NCI-H1436 treated with DMSO at 0.1 percent for 48 hours (cell line): ENCODE measurements around the gene PNLIPRP1.

ENCODE experiments used
- DNase-seq: peaks from one replicate; lab custom pipeline; 2025; lab: John Stamatoyannopoulos, UW

Gene PNLIPRP1

DNA sequence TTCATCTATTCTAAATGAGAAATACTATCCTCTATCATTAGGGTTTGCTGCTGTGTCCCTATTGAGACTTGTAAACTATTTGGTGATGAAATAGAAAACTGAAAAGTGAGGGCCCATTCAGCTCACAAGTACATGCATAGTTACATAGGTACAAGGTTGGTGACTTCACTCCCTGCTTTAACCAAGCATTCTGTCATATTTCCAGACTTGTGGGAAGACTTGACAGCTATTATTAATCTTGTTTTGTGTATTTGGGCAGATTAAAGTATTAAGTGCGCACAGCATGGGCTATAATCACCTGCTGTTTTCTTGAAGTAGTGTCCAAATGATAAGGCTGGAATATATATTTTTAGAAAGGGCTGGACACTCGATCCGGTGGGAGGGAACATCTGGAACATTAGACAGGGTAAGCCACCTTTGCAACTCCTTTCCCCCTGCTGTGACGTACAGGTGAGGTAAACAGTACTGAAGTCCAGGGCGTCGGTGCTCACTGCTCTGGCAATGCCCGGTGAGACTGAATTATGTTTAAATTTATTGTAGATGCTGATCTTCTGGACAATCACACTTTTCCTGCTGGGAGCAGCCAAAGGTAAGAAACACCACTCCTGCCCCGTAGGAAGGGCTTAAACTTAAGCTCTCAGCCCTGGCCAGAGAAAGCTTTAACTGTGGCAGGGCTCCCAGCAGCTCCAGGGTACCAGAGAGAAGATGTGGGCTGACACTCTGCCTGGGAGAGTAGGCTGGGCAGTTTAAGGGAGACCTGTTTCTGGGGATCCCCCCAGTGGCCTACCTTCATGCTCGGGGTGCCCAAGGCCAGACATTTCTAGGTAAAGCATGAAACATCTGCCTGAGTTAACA, at the start of gene PNLIPRP1:
Gene PNLIPRP1, plus strand, starts transcription at position 370 of the 855 bp plus-strand sequence. Its CDS starts 171 bp downstream, at position 541.
- DNase-seq, result no peak

DNA sequence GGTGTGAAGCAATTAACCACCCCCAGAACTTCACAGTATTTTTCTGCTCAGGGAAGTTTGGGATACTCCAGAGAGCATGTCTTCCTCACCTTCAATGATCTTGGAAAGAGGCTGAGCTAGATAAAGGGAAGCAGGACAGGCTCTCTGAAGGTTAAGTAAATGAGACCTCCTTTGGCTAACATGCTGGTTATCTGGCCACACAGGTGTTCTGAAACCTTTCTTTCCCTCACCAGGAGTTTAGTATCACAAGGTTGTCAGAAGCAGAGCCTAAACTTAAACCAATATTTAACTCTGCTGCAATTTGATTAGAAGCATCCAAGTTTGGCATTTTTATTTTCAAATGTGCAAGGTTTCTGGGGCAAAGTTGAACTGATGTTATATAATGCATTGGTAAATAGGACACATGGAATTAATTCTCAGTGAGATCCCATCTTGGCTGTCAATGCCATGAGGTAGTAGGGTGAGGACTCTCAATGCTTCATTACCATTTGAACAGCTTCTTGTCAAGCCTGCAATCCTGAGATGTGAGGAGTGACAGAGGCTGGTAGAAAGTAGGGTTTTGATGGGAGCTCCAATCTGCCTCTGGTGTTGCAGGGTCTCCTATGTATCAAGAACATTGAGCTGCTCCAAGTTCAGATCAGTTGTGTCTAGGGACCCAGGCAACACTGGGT, 48.6 kb upstream of the PNLIPRP1 start:
- DNase-seq, result no peak

DNA sequence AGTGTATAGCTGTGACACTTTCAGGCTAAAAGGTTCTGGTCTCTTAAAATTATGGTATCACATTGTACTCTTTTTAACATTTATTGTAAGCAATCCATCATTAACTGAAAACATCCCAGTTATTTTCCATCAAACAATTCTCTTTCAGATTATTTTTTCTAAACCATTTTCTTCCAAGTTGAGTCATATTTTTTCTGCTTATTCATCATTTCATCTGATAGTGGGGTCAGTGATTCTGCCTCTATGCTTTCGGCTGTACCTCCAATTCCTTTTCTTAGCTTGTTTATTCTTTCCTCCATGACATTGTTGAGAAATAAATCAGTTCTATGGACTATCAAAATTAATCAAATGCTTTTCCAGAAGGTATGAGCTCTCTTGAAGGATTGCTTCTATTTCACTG, 45.6 kb upstream of the PNLIPRP1 start:
- no peak for DNase-seq

DNA sequence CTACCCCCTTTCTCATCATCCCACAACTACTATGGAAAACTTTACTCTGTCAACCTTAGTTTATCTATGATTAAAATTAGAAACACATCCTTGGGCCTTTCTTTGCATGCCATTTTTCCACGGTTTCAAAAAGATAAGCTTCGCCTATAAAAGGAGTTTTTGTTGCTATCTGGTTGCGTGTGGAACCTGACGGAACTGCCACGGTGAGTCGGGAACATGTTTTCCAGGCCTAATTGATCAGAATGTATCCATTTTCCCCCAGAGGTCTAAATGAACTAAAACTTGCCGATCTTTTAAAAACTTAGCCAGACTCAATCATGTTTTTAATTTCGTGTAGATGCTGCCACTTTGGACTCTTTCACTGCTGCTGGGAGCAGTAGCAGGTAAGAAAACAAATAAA, 45.0 kb upstream of the PNLIPRP1 start, which contains the start of gene PNLIP:
Gene PNLIP, plus strand, starts transcription at position 176 of the 400 bp plus-strand sequence. Its CDS starts 162 bp downstream, at position 338.
- no peak for DNase-seq

DNA sequence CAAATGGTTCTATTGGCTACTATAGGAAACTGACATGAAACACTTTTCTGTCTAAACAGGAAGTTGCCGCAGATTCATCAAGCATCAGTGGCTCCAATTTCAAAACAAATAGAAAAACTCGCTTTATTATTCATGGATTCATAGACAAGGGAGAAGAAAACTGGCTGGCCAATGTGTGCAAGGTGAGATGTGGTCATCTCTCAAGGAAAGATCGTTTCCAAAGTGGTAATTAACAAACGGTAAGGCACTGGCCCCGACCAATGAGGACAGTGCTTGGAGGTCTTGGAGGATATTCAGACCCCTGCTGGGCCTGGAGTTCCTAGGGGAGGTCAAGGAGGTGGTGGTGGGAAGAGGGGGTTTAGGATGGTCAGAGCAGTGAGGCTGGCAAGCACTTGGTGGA, 42.5 kb upstream of the PNLIPRP1 start:
- DNase-seq, result no peak

DNA sequence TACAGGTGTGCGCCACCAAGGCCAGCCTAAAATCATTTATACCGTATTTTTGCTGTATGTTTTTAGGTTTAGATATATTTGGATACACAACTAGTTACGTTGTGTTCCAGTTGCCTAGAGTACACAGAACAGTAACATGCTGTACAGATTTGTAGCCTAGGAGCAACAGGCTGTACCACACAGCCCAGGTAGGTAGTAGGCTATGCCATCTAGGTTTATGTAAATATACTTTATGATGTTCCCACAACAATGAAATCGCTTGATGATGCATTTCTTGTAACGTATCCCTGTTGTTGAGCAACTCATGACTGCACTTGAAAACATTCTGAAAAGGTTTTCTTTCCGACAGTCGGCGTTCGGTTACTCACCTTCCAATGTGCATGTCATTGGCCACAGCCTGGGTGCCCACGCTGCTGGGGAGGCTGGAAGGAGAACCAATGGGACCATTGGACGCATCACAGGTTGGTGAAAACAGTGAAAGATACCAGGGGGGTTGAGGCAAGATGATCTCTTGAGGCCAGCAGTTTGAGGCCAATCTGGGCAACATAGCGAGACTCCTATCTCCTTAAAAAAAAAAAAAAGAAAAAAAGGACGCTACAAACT, 37.3 kb upstream of the PNLIPRP1 start:
- no peak for DNase-seq

DNA sequence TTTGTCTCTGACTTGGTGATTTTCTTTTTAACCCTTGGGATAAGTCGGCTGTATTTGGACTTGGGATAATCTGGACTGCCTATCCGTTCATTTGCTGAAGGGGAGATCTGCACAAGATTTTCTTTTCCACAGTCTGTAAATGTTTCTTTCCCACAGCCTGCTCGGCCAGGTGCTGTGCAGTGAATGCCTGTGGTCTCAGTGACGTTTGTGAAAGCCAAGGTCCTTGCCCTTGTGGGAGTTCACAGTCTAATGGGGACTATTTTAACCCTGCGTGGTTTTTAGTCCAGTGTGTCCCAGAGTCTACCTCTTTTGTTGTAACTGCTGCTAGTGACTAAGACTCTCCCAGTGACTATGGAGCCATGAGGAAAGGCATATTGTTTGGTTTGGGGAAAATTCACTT, 36.1 kb upstream of the PNLIPRP1 start:
- no peak for DNase-seq

DNA sequence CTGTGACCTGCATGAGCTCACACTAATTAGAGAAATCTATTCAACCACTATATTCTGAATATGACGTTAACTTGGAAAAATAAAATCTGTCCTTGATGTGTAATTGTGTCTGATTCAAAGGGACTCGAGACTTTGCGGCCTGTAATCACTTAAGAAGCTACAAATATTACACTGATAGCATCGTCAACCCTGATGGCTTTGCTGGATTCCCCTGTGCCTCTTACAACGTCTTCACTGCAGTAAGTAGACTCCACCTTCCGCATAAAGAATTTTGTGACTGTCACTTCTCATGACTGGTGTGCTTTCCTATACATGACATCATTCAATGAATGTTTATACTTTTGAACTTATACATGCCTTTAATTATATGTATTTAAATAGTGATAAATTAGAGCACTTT, 34.9 kb upstream of the PNLIPRP1 start:
- DNase-seq, result no peak

DNA sequence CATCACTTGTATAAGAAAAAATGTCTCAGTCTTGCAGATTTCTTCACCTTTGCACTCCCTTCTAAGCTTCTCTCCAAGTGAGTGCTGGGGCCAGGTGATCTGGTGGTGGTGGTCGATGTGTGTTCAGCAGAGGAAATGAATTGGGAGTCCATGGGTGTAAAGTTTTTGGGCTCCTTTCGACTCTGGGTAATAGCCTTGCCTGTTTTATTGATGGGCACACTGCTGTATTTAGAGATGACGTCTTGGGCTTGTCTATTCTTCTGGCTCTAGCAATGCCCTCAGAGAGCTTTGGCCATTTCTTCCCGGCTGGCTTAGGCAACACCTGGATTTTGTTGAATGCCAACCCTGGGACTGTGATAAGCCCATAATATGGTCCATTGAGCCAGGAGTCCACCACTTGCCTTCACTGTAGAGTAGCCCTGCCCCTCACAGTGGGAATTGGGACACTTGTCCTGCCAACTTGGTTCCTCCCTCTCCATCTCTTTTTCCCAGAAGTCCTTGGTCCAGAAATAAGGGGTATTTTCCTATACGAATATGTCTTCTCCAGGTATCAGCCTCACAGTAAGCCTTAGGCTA, 33.4 kb upstream of the PNLIPRP1 start:
- no peak for DNase-seq

DNA sequence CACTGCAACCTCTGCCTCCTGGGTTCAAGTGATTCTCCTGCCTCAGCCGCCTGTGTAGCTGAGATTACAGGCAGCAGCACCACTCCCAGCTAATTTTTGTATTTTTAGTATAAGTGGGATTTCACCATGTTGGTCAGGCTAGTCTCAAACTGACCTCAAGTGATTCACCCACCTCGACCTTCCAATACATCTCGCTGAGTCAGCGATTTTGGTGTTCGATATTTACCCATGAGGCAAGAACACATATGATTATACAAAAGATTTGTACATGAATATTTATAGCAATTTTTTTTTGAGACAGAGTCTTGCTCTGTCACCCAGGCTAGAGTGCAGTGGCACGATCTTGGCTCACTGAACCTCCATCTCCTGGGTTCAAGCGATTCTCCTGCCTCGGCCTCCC, 25.2 kb upstream of the PNLIPRP1 start:
- no peak for DNase-seq

DNA sequence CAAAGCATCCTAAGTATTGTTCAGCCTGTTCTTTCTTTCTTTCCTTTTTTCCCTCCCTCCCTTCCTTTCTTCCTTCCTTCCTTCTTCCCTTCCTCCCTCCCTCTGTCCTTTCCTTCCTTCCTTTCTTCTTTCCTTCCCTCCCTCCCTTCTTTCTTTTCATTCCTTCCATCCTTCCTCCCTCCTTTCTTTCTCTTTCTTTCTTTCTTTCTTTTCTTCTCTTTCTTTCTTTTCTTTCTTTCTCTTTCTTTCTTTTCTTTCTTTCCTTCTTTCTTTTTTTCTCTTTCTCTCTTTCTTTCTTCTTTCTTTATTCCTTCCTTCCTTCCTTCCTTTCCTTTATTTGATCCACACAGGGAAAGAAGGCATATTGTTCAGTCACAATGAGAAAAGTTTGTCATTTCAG, 23.8 kb upstream of the PNLIPRP1 start:
- DNase-seq, result no peak

DNA sequence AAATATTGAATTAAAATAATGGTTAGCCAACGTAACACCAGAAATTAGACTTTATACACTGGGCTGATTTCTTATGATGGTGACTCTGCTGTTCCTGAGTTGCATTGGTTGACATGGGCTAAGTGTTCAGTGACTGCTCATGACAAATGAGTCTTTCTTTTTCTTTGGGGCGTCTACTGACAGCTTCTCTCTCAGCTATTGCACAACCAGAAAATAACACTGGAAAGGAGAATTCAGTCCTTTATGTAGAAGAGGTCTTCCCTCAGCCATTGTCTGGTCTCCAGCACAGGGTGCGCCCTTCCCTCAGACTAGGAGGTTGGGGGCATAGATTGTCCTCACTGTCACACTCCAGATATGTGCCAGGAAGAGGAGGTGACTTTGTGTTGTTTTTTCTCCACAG, 23.4 kb upstream of the PNLIPRP1 start:
- DNase-seq, result no peak

DNA sequence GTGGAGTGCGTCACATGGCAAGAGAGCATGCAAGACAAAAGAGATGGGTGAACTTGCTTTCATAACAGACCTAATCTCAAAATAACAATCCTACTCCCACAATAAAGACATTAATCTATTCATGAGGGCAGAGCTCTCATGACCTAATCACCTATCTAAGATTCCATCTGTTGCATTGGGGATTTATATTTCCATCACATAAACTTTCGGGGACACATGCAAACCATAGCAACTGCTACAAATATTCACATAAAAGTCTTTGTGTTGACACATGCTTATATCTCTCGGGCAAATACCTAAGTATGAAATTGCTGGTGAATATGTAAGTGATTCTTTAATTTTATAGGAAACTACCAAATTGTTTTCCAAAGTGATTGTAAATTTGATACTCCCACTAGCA, 16.0 kb upstream of the PNLIPRP1 start:
- DNase-seq, result no peak

DNA sequence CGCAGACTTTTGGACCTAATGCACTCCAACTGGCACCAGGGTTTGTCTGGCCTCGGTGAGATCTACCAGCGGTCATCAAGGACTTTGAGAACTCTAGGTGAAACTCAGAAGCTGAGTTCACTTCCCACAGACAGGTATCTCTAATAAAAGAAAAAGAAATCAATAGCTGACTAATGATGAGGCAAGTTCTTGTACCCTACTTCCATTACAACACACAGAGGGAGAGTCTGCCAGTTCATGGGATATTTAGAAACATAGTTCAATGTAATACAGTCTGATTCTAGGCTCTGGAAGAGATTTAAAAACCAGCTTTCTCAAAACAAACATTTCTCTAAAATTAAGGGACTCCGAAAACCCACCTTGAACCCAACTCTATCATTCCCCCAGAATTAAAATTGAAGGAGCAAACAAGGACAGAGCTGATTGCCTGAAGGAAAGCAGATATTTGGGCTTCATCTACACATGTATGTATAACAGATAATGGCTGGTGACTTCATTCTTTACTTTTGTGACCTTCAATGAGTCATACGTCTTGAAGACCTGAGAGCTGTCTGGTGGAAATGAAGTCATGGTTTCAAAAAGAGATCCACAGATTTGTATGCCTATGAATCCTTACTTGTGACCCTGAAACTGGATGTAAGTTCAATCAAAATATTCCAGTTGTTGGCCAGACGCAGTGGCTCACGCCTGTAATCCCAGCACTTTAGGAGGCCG, 2.7 kb upstream of the PNLIPRP1 start:
- DNase-seq, result no peak

DNA sequence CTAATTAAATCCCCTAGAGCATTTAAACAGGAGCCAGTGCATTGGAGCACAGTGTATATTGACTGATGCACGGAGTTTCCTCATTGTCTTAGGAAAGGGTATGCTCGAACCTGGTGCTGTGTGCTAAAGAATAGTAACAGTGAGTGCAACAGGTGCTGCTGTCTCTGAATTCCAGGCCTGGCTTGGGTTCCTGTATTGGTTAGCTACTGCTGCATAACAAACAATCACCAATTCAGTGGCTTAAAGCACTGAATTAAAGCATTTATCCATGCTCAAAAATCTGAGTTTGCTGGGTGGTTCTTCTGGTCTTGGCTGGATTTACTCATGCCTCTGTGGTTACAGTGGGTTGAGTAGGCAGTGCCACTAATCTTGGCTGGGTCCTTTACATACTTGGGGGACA, 1.8 kb upstream of the PNLIPRP1 start:
- no peak for DNase-seq

DNA sequence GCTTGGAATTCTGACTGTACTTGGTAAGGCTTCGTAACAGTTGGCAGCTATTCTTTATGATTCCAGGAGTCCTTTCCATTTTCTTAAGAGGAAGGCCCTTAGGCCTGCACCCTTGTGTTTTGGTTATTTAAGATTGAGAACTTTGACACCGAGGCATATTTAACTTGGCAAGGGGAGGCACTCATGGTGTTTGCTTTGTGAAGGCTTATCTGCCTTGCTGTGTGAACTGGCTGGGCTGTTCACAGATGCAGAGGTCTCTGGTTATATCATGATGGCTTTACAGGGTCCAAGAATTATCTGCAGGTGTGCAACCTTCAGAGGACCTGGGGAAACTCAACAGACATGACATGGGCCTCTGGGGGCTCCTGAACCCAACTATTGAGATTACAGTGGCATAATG, 833 bp upstream of the PNLIPRP1 start:
- no peak for DNase-seq

DNA sequence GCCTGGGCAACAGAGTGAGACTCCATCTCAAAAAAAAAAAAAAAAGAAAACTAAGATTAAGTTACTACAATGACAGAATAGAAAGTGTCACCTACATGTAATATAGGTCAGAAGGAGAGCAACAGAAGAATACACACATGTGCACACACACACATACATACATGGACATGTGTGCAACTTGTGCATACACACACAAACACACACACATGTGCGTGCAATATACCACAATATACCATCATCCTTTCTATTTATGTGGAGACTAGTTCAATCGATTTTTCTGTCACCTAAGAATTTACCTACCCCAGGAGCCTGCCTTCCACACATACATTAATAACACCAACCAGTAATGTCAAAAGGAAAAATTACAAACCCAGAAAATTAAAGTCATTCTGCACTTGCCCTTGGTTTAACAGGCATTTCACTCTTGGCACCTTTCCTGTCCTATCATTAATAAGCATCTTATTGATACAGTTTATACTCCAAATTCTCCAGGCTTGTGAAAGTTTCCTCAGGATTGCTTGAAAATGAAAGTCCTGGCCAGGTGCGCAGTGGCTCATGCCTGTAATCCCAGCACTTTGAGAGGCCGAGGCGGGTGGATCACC, 2.5 kb downstream of the PNLIPRP1 start:
- DNase-seq, result no peak

DNA sequence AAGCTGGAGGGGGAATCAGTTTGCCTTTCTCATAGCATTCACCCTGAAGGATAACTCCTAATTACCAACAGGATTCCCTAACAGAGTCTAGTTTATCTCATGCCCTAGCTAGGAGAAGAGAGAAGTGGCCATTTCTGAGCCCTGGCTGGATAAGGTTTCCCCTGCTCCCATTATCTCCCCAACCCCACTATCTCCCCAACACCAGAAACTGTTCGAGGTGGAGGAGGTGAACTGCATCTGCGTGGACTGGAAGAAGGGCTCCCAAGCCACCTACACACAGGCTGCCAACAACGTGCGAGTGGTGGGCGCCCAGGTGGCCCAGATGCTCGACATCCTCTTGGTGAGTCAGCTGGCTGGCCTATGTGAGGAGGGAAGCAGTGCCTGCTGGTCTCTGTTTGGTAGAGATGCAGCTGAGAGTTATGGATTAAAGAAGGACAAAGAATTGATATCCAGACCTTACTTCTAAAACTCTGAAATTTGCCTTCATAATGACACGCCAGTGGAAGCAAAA, 3.8 kb downstream of the PNLIPRP1 start:
- no peak for DNase-seq

DNA sequence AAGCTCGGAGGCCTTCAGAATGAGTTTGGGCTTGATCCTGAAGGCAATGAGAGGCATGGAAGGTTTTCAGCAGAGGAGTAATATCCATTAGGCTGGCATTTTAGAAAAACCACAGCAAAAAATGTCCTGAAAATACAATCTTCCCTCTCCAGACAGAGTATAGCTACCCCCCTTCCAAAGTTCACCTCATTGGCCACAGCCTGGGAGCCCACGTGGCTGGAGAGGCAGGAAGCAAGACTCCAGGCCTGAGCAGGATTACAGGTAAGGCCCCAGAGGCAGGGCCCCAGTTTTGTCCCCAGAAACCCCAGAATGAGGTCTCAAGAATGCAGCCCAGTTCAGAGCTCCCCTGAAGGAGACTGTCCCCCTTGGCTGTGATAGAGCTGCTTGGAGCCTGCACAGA, 5.3 kb downstream of the PNLIPRP1 start:
- no peak for DNase-seq

DNA sequence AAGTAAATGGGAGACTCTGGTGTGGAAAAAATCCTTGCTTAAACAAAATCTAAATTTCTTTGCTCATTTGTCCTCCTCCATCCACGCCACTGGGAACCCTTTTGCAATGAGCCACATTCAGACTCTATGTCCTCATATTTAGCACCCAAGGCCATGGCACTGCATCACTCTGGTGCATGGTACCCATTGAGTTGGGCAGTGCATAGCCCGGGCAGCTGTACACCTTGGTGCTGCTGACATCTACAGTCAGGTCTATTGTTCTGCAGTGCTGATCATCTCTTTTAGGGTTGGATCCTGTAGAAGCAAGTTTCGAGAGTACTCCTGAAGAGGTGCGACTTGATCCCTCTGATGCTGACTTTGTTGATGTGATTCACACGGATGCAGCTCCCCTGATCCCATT, 6.8 kb downstream of the PNLIPRP1 start:
- no peak for DNase-seq

DNA sequence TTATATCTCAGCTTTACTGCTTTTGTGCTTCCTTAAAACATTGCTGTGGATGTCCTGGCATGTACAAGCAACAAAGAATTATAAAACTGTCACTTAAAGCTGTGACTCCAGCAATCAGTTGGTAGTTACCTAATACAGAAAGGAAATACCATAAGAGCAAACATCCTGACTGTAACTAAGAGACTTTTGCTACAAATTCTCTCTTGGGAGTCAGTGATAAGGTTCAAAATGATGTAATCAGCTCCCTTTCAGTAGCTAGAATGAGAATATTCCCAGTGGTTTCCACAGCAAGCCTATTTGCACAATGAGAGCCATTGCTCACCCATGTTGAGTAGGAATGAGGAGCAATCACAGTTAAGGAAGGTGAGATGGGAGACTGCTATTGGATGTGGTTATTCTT, 7.6 kb downstream of the PNLIPRP1 start:
- DNase-seq, result no peak
